Measurements from ENCODE around the gene REPS1. TPM values are rescaled to one million over a fixed set of nuclear protein-coding genes. Genes with fewer than 3 reads are reported as not detected.

REPS1 gene
- total and polyA plus RNA-seq, 2 of the 13 experiments (the other 11 are each of a cell fraction or from before 2014, with no cell fraction given): 36.4 to 38.3 TPM

- TF ChIP-seq POGK (CRISPR knock-in tag; conservative IDR thresholded peaks at IDR 0.05) (no peak), SCMH1 (CRISPR knock-in tag; IDR thresholded peaks at IDR 0.05; ENCODE audit: borderline replicate concordance) (no peak)
These were observed 3.2 kb upstream of the REPS1 start (continued) for GRCh38 chr6:138991206-138991605.

- peak overlapping the region; percentile 78 to 98 (median 94); a peak in 5 of 6 replicates for H3K4me3 ChIP-seq (replicated peaks in 1 of 3; ENCODE audit: insufficient read depth in 1 of 3, low read depth in 2 of 3, low read length in 3 of 3)
- BruUV-seq (replicated peaks): no TSS peak
- POLR2A ChIA-PET: interaction anchor here (0.8 to 2.1 kb wide), 2 partner anchors 175 to 385 kb away, joined by 3 to 11 read pairs; partner anchors contain the start of gene CITED2
- in situ Hi-C loops (cut with HindIII; ENCODE audit: extremely low pct_ligation_motif_present, low pct_unique_long_range_greater_than_20kb) (loop anchor here (5.0 kb wide), 1 partner anchor 172 kb away; no protein-coding TSS in a partner anchor), intact Hi-C loops (cut with micrococcal nuclease; ENCODE audit: unreplicated experiment) (loop anchor here (5.0 kb wide), 2 partner anchors 42 to 118 kb away; no protein-coding TSS in a partner anchor)
- peaks cover 64% of the 10 kb centered on the region for H3K4me1 ChIP-seq (ENCODE audit: insufficient read depth, low read length)
- no peaks in the 10 kb centered on the region for H3K36me3 ChIP-seq (replicated peaks in 1 of 2; ENCODE audit: control insufficient read depth in 1 of 2, insufficient read depth in 2 of 2, low read length in 2 of 2)
- ATAC-seq: peak; percentile 2; the same call in 1 of the 3 replicates
- peak overlapping the region; percentile 100 for H3K4me2 ChIP-seq (ENCODE audit: low read depth, low read length)
- peak overlapping the region; percentile 82 for H3K27ac ChIP-seq (ENCODE audit: extremely low read length, insufficient read depth, low read length)
- no peak overlapping the region for H2AFZ ChIP-seq (ENCODE audit: low read length)
- peak; percentile 54 for DNase-seq (ENCODE audit: low spot score)
- H3K9ac ChIP-seq (ENCODE audit: insufficient read depth, low read depth, low read length): peak overlapping the region; percentile 93
- CTCF ChIA-PET (ENCODE audit: low intra/inter-chr PET ratio, low total read pairs): interaction anchor here (2.0 kb wide), 1 partner anchor 173 kb away, joined by 16 read pairs; no protein-coding TSS in a partner anchor
- H4K20me1 ChIP-seq (ENCODE audit: insufficient read depth, low read length): peaks cover 9% of the 10 kb centered on the region
- peaks cover 0 to 8% of the 10 kb centered on the region in 2 experiments; a peak in 2 of 5 replicates for H3K27me3 ChIP-seq (ENCODE audit: control insufficient read depth in 1 of 2, insufficient read depth in 2 of 2, low read length in 2 of 2)
- no peak for FAIRE-seq
- 44% methylated on average over 5 of the region's 5 CpGs for whole genome bisulfite sequencing (ENCODE audit: low lambda C conversion rate)
- no peaks in the 10 kb centered on the region for H3K9me3 ChIP-seq (ENCODE audit: low read length)
- H3K79me2 ChIP-seq (ENCODE audit: insufficient read depth, low read length): peaks cover 31% of the 10 kb centered on the region
- TF ChIP-seq RARA (CRISPR knock-in tag; IDR thresholded peaks at IDR 0.05) (peak; percentile 65), NCOA5 (CRISPR knock-in tag; IDR thresholded peaks at IDR 0.05) (no peak), ATF5 (CRISPR knock-in tag; IDR thresholded peaks at IDR 0.05; ENCODE audit: low read depth) (no peak), ZNF543 (CRISPR knock-in tag; IDR thresholded peaks at IDR 0.05) (no peak), AHDC1 (CRISPR knock-in tag; IDR thresholded peaks at IDR 0.05; ENCODE audit: borderline replicate concordance) (peak; percentile 58; the same call in 1 of the 2 replicates), BRF2 (CRISPR knock-in tag; IDR thresholded peaks at IDR 0.05) (no peak), ZFP90 (CRISPR knock-in tag; IDR thresholded peaks at IDR 0.05; ENCODE audit: borderline replicate concordance) (no peak), MTF1 (CRISPR knock-in tag; IDR thresholded peaks at IDR 0.05) (no peak)
These were observed 1.3 kb upstream of the REPS1 start for GRCh38 chr6:138989098-138989983.
